Measurements from ENCODE around the gene KRTAP5-5.
"Not testable (repeated sequence)": the region's sequence is repeated elsewhere in the genome, so short reads cannot be mapped to it uniquely, and the experiment has no call there.

KRTAP5-5 gene

DNA sequence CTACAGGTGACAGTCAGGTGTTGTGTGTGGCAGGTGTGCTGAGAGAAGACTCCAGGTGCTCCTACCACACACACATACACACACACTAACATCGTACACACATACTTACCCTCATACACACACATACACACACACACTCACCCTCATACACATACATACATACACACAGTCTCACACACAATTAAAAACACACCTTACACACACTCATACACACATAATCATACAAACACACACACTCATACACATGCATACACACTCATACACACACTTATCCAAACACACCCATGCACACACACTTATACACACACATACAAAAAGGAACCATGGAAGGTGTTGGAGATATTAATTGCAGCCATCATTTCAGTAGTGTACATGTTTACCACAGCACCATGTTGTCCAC lies 25.9 kb upstream of the KRTAP5-5 start:
- DNase-seq (ENCODE audit: low read depth), result no peak
- TF ChIP-seq, protein P1, sequence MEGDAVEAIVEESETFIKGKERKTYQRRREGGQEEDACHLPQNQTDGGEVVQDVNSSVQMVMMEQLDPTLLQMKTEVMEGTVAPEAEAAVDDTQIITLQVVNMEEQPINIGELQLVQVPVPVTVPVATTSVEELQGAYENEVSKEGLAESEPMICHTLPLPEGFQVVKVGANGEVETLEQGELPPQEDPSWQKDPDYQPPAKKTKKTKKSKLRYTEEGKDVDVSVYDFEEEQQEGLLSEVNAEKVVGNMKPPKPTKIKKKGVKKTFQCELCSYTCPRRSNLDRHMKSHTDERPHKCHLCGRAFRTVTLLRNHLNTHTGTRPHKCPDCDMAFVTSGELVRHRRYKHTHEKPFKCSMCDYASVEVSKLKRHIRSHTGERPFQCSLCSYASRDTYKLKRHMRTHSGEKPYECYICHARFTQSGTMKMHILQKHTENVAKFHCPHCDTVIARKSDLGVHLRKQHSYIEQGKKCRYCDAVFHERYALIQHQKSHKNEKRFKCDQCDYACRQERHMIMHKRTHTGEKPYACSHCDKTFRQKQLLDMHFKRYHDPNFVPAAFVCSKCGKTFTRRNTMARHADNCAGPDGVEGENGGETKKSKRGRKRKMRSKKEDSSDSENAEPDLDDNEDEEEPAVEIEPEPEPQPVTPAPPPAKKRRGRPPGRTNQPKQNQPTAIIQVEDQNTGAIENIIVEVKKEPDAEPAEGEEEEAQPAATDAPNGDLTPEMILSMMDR (IDR thresholded peaks at IDR 0.05; ENCODE audit: low read depth, low read length, missing control alignments), result no peak
- H3K4me3 ChIP-seq (ENCODE audit: low read depth, low read length), result no peak overlapping the region
- in situ Hi-C loops (cut with HindIII; ENCODE audit: low sequenced_read_pairs), result no loop called here

GRCh38 chr11:1604181-1604580 lies 25.4 kb upstream of the KRTAP5-5 start:
- no peak overlapping the region for H3K4me3 ChIP-seq (ENCODE audit: low read depth, low read length)
- DNase-seq (ENCODE audit: low read depth), result no peak
- in situ Hi-C loops (cut with HindIII; ENCODE audit: low sequenced_read_pairs), result no loop called here
- TF ChIP-seq, protein P1 (IDR thresholded peaks at IDR 0.05; ENCODE audit: low read depth, low read length, missing control alignments), result no peak

DNA sequence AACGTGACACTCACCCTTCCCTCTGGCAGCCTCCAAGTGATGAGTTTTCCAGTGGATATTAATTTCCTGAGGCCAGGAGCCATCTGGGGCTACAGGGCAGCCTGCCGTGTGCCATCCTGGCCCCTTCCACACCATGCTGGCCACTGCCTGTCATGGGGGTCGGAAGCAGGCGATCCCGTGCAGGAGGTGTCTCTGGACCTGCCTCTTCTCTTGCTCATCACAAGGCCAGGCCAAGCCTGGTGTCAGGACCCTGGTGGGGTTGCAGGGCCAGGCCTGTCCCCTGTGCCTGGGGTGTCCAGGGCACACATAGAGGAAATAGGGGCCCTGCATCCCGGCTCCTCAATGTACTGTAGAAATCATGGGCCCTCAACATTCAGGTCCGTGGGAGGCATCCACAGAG lies 24.9 kb upstream of the KRTAP5-5 start:
- no peak for DNase-seq (ENCODE audit: low read depth)
- no peak overlapping the region for H3K4me3 ChIP-seq (ENCODE audit: low read depth, low read length)
- TF ChIP-seq, protein P1 (IDR thresholded peaks at IDR 0.05; ENCODE audit: low read depth, low read length, missing control alignments), result no peak
- in situ Hi-C loops (cut with HindIII; ENCODE audit: low sequenced_read_pairs), result no loop called here

DNA sequence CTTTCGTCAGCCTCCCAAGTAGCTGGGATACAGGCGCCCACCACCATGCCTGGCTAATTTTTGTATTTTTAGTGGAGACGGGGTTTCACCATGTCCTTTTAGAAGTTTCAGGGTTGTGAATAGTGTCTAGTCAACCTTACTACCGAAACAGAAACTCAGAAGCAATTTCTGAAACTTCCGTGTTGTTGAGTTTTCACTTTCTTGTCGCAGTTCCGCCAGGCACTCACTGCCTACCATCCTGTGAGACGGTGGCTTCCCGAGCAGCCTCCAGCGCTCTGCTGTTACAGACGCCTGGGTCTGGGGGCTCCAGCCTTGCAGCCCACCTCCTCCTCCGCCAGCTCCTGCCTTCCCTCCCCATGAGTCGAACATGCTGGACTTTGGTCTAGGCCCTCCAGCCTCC lies 23.7 kb upstream of the KRTAP5-5 start:
- in situ Hi-C loops (cut with HindIII; ENCODE audit: low sequenced_read_pairs); DNase-seq (ENCODE audit: low read depth); H3K4me3 ChIP-seq (ENCODE audit: low read depth, low read length): not testable (repeated sequence)

GRCh38 chr11:1607156-1607845 lies 22.3 kb upstream of the KRTAP5-5 start:
- H3K4me3 ChIP-seq (ENCODE audit: low read depth, low read length); DNase-seq (ENCODE audit: low read depth); in situ Hi-C loops (cut with HindIII; ENCODE audit: low sequenced_read_pairs): not testable (repeated sequence)

DNA sequence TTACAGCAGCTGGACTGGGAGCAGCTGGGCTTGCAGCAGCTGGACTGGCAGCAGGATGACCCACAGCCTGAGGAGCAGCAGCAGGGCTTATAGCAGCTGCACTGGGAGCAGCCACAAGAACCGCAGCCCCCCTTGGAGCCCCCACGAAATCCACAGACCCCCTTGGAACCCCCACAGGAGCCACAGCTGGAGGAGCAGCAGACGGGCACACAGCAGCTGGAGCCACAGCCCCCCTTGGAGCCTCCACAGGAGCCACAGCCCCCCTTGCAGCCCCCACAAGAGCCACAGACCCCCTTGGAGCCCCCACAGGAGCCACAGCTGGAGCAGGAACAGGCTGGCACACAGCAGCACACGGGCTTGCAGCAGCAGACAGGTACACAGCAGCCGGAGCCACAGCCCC lies 21.7 kb upstream of the KRTAP5-5 start:
- DNase-seq (ENCODE audit: low read depth); H3K4me3 ChIP-seq (ENCODE audit: low read depth, low read length); in situ Hi-C loops (cut with HindIII; ENCODE audit: low sequenced_read_pairs): not testable (repeated sequence)

DNA sequence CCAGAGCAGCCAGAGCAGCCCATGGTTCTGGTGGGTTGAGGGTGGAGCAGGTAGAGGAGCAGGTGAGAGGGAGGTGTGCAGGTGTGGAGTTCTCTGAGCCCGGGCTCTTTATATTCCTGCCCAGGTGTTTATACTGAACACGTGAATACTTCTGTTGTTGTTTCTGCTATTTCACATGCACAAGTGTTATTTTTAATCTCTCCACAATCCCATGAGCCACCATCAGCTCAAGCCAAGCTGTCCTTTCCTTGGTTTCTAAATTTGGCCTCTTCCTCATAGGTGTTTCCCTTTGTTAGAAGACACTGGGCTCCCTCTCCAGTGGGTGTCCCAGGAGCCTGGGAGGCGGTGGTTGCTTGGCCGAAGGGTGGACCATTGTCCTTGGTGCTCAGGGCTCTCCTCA lies 21.2 kb upstream of the KRTAP5-5 start, which contains the start of gene KRTAP5-3:
Gene KRTAP5-3 (minus strand): TSS at position 101 of the 400 bp plus-strand sequence. CDS start 78 bp downstream, at position 23.
- TF ChIP-seq, protein P1 (IDR thresholded peaks at IDR 0.05; ENCODE audit: low read depth, low read length, missing control alignments), result no peak
- in situ Hi-C loops (cut with HindIII; ENCODE audit: low sequenced_read_pairs), result no loop called here
- DNase-seq (ENCODE audit: low read depth), result no peak
- H3K4me3 ChIP-seq (ENCODE audit: low read depth, low read length), result no peak within 1 kb of the TSS

GRCh38 chr11:1618231-1618630 lies 11.3 kb upstream of the KRTAP5-5 start:
- H3K4me3 ChIP-seq (ENCODE audit: low read depth, low read length), result no peak overlapping the region
- TF ChIP-seq, protein P1 (IDR thresholded peaks at IDR 0.05; ENCODE audit: low read depth, low read length, missing control alignments), result no peak
- no peak for DNase-seq (ENCODE audit: low read depth)
- in situ Hi-C loops (cut with HindIII; ENCODE audit: low sequenced_read_pairs), result no loop called here
